Activated CD8-positive, alpha-beta T cell treated with anti-CD3 and anti-CD28 coated beads, Interleukin-2, amount 10 ng/mL, durations not matched to agents 7 days and 5 days (primary cell): ENCODE measurements around the gene HDAC4. TPM values are rescaled to one million over a fixed set of nuclear protein-coding genes. Genes with fewer than 3 reads are reported as not detected.

ENCODE experiments used
- ATAC-seq: fragments of 150-1000 bp; cut with Tn5 transposase; one replicate; pipeline ENCODE4 v1.10.0; 2021; ENCODE audit warnings: moderate library complexity
- CTCF ChIA-PET: fragments of 350-600 bp; sonication (Branson Sonifier 250); formaldehyde crosslinking; loops from one replicate; lab custom pipeline; 2021; ENCODE audit warnings: antibody characterized with exemption; lab: Charles Lee
- POLR2A ChIA-PET: fragments of 350-600 bp; sonication (Branson Sonifier 250); formaldehyde crosslinking; loops from one replicate; lab custom pipeline; 2021; ENCODE audit warnings: antibody characterized with exemption; lab: Charles Lee
- DNase-seq: peaks from one replicate; pipeline ENCODE4 v3.0.0-alpha.2; 2020
- H3K27ac Mint-ChIP-seq: one replicate; pipeline ENCODE4 v1.8.0; 2021; ENCODE audit warnings: mild to moderate bottlenecking, mixed read lengths
- H3K27me3 Mint-ChIP-seq: one replicate; pipeline ENCODE4 v1.8.0; 2021; ENCODE audit warnings: low read depth, mixed read lengths
- H3K36me3 Mint-ChIP-seq: one replicate; pipeline ENCODE4 v1.8.0; 2021; ENCODE audit warnings: low read depth, mixed read lengths
- H3K4me1 Mint-ChIP-seq: one replicate; pipeline ENCODE4 v1.8.0; 2021; ENCODE audit warnings: low read depth, mixed read lengths
- H3K4me3 Mint-ChIP-seq: one replicate; pipeline ENCODE4 v1.8.0; 2021; ENCODE audit warnings: mild to moderate bottlenecking, mixed read lengths
- H3K9me3 Mint-ChIP-seq: one replicate; pipeline ENCODE4 v1.8.0; 2022; ENCODE audit warnings: mixed read lengths; ENCODE audit not compliant: insufficient read depth
- total RNA-seq, 2 experiments: library from RNA; stranded (reverse); gene quantifications; one replicate each; pipeline ENCODE4 v1.2.3, GENCODE V29; 2021

Gene HDAC4
- total RNA-seq, 2 experiments from 2014 or later: 50.7 to 58.8 TPM

DNA sequence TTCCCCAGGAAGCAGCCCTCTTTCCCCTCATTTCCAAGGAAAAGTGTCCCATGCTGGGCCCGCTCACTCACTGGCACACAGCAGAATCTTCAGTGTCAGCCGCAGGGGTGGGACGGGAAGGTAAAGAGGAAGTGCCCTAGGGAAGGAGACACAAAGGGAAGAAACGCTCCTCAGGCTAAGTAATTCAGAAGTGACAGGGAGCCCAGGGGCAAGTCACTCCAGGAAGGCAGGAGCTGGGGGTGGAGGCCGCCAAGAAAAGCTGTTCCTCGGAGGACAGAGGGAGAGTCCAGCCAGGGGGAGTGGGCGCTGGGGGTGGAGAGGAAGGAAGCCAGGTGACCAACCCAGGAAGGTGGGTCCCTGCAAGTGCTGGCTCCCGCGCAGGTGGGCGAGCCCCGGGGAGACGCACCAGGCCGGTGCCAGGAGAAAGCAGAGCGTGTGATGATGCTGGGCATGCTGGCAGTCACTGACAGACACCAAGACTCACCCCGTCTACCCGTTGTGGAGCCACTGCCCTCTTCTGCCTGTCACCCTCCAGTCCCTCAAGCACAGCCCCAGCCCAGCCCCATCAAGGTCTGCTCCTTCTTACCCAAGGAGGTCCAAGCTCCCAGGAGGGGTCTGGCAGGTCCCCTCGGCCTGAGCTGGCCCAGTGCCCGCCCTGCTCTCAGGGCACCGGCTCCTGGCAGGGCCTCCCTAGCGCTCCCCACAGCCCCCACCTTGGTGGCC, 21.7 kb downstream of the HDAC4 start:
- Mint-ChIP-seq H3K4me1 (peaks cover 21% of the 10 kb centered on the region), H3K4me3 (no peak overlapping the region), H3K36me3 (peaks cover 3% of the 10 kb centered on the region), H3K27me3 (no peaks in the 10 kb centered on the region), H3K27ac (no peak overlapping the region), H3K9me3 (no peaks in the 10 kb centered on the region)
- CTCF ChIA-PET: interaction anchor here (1.2 kb wide), 1 partner anchor 20 kb away, joined by 4 read pairs; no protein-coding TSS in a partner anchor
- ATAC-seq: no peak
- POLR2A ChIA-PET: interaction anchor here (1.5 kb wide), 1 partner anchor 22 kb away, joined by 5 read pairs; the partner anchor contains the start of gene HDAC4
- no peak for DNase-seq

DNA sequence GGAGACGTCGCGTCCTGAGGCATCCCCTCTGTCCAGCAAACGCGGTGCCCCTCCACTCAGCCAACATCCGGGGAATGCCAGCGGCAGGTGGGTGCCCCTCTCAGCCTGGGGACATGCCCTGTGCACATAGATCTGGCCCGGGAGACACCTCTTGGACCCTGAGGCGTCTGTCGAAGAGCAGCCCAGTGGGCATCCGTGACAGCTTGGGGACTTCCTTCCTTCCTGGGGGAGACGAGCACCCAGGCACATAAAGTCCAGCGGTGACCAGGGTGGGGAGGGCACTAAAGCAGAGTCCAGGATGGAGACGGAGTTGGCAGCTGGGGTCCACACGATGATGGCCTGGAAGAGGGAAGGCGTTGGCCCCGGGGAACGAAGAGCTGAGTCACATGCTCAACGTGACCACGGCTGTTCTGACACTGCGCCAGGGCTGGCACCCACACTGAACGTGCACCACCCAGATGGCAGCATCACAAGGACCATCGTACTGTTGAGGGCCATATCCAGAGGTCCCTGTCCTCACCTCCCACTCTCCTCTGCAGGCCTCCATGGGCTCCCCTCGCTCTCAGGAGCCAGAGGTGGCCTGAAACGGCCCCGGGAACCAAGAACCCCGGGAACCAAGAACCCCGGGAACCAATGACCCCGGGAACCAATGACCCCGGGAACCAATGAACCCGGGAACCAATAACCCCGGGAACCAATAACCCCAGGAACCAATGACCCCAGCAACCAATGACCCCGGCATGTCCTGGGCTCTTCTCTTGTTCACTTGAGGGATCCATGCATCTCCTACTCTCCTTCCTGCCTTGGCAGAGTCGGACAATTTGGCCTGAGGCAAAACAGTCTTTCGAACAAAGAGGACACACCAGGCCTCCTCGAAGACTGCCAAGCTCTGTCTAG, 22.6 kb downstream of the HDAC4 start:
- no peaks in the 10 kb centered on the region for H3K9me3 Mint-ChIP-seq
- H3K36me3 Mint-ChIP-seq: no peaks in the 10 kb centered on the region
- peaks cover 21% of the 10 kb centered on the region for H3K4me1 Mint-ChIP-seq
- no peak for DNase-seq
- ChIA-PET CTCF (no interaction called here), POLR2A (no interaction called here)
- no peak overlapping the region for H3K4me3 Mint-ChIP-seq
- H3K27ac Mint-ChIP-seq: no peak overlapping the region
- no peaks in the 10 kb centered on the region for H3K27me3 Mint-ChIP-seq
- no peak for ATAC-seq

DNA sequence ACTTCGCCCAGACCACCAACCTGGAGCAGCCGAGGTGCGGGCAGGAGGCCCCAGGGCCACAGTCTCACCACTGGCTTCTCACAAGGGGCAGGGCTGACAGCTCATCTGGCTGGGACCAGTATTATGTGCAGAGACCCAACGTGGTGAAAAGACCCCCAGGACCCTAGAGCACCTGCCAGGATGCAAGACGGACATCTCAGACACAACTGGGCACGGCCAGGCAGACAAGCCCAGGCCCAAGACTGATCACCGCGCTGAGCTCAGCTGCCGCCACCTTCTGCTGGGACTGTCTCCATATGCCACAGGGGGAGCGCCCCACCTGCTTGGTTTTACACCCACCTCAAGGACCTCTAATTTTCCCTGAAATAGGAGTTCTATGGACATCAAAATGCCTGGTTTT, 23.2 kb downstream of the HDAC4 start:
- Mint-ChIP-seq H3K4me3 (no peak overlapping the region), H3K36me3 (no peaks in the 10 kb centered on the region), H3K4me1 (peaks cover 21% of the 10 kb centered on the region), H3K27me3 (no peaks in the 10 kb centered on the region), H3K9me3 (no peaks in the 10 kb centered on the region), H3K27ac (no peak overlapping the region)
- POLR2A ChIA-PET: no interaction called here
- CTCF ChIA-PET: no interaction called here
- ATAC-seq (no peak), DNase-seq (no peak)

DNA sequence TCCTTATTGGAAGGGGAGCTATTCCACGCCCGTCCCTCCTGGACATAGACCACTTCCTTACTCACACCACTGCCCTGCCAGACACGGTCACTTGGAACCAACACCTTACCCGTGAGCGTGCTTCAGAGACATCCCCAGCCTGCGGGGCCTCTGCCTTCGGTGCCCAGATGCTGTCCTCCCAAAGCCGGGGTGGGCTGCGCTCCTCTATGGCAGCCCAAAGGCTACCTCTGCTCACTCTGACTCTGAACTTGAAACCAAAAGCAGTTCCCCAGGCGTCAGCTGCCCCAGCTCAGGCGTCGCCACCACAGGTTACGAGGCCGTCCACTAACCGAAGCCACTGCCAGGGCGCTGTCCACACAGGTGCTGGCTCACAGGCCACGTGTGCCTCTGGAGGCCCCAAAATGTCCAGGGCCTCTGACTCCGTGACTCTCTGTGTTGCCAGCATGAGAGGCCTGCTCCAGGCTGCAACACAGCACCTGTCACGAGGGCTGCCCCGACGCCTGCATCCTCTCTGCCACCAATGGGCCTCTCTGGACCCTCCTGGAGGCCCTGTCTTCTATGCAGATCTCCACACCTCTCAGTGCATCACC, 23.8 kb downstream of the HDAC4 start:
- Mint-ChIP-seq H3K27me3 (no peaks in the 10 kb centered on the region), H3K27ac (no peak overlapping the region), H3K36me3 (no peaks in the 10 kb centered on the region), H3K4me1 (peaks cover 19% of the 10 kb centered on the region), H3K4me3 (no peak overlapping the region), H3K9me3 (no peaks in the 10 kb centered on the region)
- POLR2A ChIA-PET: no interaction called here
- CTCF ChIA-PET: no interaction called here
- ATAC-seq (no peak), DNase-seq (no peak)

DNA sequence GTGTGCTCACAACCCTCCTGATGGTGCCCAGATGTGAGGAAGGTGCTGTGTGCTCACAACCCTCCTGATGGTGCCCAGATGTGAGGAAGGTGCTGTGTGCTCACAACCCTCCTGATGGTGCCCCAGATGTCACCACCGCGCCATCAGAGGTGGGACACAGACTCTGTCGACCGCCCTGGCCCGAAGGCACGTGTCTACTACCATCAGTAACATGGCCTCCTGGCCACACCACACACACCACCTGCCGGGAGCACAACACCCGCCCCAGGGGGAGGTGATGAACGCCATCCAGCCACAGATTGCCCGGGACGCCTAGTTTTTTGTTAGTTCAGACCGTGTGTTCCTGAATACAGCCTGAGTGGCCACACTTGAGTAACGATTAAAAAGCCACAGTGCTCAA, 24.5 kb downstream of the HDAC4 start:
- ChIA-PET CTCF (no interaction called here), POLR2A (no interaction called here)
- no peaks in the 10 kb centered on the region for H3K27me3 Mint-ChIP-seq
- peaks cover 13% of the 10 kb centered on the region for H3K4me1 Mint-ChIP-seq
- no peaks in the 10 kb centered on the region for H3K9me3 Mint-ChIP-seq
- no peaks in the 10 kb centered on the region for H3K36me3 Mint-ChIP-seq
- ATAC-seq (no peak), DNase-seq (no peak)
- no peak overlapping the region for H3K4me3 Mint-ChIP-seq
- no peak overlapping the region for H3K27ac Mint-ChIP-seq

DNA sequence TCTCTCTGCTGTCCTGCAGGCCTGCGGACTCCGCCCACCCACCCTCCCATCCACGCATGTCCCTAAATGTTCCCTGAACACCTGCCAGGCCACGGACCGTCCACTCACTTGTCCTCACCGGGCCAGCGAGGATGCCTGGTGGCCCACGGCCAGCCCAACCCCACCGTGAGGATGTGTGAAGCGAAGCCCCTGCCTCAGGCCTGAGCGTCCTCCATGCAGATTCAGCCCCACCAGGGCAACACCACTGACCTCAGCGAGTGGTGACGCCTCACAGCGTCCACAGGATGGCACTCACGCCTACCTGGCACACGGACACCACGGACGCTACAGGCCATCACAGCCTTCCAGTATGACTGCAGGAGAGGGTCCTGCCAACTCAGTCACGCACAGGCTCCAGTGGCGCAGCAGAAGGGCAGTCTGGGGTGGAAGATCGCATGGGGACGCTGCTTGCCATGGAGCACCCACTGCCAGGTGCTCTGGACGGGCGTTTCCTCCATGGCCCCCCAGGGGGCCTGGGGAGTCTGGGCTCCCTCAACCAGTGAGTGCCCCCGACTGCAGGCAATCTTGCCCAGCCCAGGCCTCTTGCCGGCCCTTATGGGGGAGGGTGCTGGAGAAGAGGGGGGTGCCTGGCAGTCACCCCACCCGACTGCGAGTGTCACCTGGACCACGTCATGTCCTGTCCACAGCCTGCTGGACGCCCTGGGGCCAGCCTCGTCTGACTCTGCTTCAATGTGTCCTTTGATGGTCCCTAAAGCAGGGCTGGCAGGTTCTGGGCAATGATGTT, 25.4 kb downstream of the HDAC4 start:
- ChIA-PET CTCF (no interaction called here), POLR2A (no interaction called here)

DNA sequence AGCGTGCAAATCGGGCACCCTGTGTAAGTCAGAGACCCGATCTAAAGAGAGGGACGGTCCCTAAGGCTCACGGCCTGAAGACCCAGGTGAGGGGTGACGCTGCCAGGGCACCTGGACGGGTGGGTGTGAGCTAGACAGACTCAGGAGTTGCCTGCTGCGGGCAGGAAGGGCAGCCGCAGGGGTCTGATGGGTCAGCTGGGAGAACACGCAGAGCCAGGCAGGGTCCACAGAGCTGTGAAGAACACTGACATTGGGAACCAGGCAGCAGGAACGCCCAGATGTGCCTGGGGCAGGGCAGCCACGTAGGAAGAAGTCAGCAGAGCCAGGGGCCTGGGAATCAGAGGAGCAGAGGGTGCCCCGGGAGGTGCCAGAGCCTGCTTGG, 25.9 kb downstream of the HDAC4 start:
- Mint-ChIP-seq H3K27ac (no peak overlapping the region), H3K9me3 (no peaks in the 10 kb centered on the region), H3K27me3 (no peaks in the 10 kb centered on the region), H3K36me3 (no peaks in the 10 kb centered on the region), H3K4me3 (no peak overlapping the region), H3K4me1 (peaks cover 3% of the 10 kb centered on the region)
- DNase-seq (no peak), ATAC-seq (no peak)
- POLR2A ChIA-PET: no interaction called here
- CTCF ChIA-PET: no interaction called here

More for the DNA sequence above, 25.4 kb downstream of the HDAC4 start:
- no peaks in the 10 kb centered on the region for H3K9me3 Mint-ChIP-seq
- no peaks in the 10 kb centered on the region for H3K27me3 Mint-ChIP-seq
- no peak for DNase-seq
- H3K4me3 Mint-ChIP-seq: no peak overlapping the region
- H3K27ac Mint-ChIP-seq: no peak overlapping the region
- no peak for ATAC-seq
- peaks cover 5% of the 10 kb centered on the region for H3K4me1 Mint-ChIP-seq
- H3K36me3 Mint-ChIP-seq: no peaks in the 10 kb centered on the region

DNA sequence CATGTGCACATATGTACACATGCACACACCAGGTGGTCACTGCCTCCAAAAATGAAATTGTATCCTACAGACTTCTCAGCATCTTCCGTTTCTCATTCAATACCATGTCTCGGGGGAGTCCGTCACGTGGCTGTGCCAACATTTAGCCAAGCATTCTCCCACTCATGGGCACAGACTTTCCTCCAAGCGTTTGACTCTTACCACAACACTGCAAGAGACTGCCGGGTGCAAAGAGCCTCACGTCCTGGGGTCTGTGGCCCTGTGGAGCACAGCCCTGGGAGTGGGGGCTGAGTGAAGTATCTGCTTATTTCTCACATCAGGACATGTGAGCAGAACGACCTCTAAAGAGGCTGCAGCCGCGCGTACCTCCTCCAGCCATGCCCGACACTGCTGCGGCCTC, 28.0 kb downstream of the HDAC4 start:
- no peak overlapping the region for H3K4me3 Mint-ChIP-seq
- H3K36me3 Mint-ChIP-seq: peaks cover 1% of the 10 kb centered on the region
- no peaks in the 10 kb centered on the region for H3K9me3 Mint-ChIP-seq
- POLR2A ChIA-PET: interaction anchor here (2.0 kb wide), 1 partner anchor 28 kb away, joined by 7 read pairs; the partner anchor contains the start of gene HDAC4
- no peak for DNase-seq
- CTCF ChIA-PET: no interaction called here
- H3K27ac Mint-ChIP-seq: no peak overlapping the region
- no peak for ATAC-seq
- no peaks in the 10 kb centered on the region for H3K27me3 Mint-ChIP-seq
- H3K4me1 Mint-ChIP-seq: no peaks in the 10 kb centered on the region

DNA sequence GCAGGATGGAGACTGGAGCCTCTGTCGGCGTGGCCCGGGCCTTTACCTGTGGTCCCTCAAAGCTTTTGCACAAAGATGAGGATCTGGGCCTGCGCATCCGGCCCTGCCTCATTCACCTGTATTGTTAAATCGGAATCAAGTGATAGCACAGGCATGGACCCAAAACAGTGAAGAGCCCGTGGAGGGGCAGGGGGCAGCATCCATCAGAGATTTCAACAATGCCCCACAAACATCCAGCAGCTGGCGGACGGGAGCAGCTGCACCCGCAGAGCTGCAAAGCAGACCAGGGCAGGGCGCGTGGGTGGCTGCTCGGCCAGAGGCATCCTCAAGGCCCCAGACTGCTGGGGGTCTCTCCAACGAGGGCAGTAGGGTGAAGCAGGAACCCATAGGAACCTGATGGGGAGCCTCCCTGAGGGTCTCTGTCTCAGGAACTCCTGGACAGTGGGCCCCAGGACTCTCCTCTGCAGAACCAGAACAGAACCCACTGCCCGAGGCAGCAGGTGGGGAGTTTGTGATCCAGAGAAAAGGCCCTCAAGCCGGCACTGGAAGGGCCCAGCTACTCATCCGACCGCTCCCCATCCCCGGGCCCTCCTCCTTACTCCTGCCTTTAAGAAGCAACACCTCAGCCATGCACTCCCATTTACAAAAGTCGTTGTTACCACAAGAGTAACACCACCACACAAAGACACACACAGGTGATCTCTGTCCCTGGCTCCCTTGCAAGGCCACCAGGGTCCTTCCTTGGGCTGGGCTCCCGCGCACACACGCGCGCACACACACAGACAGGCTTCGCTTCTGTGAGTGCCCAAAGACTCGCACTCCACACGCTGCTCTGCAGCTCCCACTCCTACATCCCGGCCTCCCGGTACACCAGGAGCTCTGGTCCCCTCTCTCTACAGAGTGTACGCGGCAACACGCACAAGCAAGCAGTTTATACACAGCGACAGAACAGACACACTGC, 28.8 kb downstream of the HDAC4 start:
- POLR2A ChIA-PET: interaction anchor here (1.2 to 2.0 kb wide), 2 partner anchors 29 to 49 kb away, joined by 3 to 7 read pairs; partner anchors contain the start of gene HDAC4
- Mint-ChIP-seq H3K9me3 (no peaks in the 10 kb centered on the region), H3K4me3 (no peak overlapping the region), H3K27ac (no peak overlapping the region), H3K4me1 (no peaks in the 10 kb centered on the region), H3K36me3 (peaks cover 1% of the 10 kb centered on the region), H3K27me3 (no peaks in the 10 kb centered on the region)
- no peak for DNase-seq
- CTCF ChIA-PET: no interaction called here
- no peak for ATAC-seq

DNA sequence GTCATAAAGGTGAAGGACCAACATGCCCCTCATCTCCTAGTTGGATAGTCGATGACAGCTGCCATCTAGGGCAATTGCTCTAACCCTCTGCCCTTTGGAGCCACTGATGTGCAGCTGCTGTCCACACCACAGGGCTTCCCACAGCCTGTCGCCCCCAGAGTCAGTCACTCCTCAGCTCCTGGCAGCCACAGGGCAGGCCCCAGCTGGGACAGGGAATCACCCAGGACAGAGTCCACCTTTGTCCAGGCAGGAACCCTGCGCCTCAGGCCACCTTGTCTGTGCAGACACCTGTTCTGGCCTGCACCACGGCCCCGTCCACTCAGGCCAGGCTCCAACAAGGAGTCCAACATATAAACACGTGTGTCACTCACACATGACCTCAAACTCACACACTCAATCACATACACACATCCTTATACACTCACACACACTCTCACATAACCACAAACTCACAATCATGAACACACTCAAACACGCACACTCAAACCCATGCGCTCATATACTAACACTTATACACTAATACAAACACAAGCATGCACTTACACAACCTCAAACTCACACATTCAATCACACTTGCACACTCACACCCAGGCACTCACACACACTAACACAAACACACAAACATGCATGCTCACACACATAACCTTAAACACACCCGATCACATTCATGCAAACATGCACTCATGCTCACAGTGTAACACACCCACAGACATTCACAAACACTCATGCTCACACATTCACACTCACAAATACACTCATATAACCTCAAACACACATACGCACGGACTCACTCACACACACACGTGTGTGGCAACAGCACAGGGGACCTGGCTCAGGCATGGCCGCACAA, 29.7 kb downstream of the HDAC4 start:
- ChIA-PET CTCF (interaction anchor here (1.1 to 1.3 kb wide), 3 partner anchors 40 to 103 kb away, joined by 3 to 5 read pairs (median 3); no protein-coding TSS in a partner anchor), POLR2A (interaction anchor here (1.2 to 1.7 kb wide), 2 partner anchors 49 to 74 kb away, joined by 3 to 4 read pairs; no protein-coding TSS in a partner anchor)
- Mint-ChIP-seq H3K27ac (no peak overlapping the region), H3K9me3 (no peaks in the 10 kb centered on the region), H3K27me3 (no peaks in the 10 kb centered on the region), H3K36me3 (peaks cover 4% of the 10 kb centered on the region), H3K4me3 (no peak overlapping the region), H3K4me1 (no peaks in the 10 kb centered on the region)
- DNase-seq (no peak), ATAC-seq (no peak)
